MM.1S (cell line): ENCODE measurements around the gene IGFBP2.

Experiments used
- DNase-seq: peaks from one replicate; pipeline ENCODE4 v3.0.0-alpha.2; 2015
- H2AFZ ChIP-seq: fragments of 300-600 bp; sonication (generic); 2 replicates; pipeline ENCODE4 v1.6.0; 2016; ENCODE audit warnings: antibody characterized with exemption, low read length
- H3F3A ChIP-seq: fragments of 300-600 bp; sonication (generic); 2 replicates; pipeline ENCODE4 v1.6.1; 2016; ENCODE audit warnings: mild to moderate bottlenecking, antibody characterized with exemption, low read length, moderate library complexity, mixed read lengths; ENCODE audit not compliant: insufficient read depth
- H3K27ac ChIP-seq: fragments of 300-600 bp; sonication (generic); 2 replicates; pipeline ENCODE4 v1.5.1; 2016; ENCODE audit warnings: mild to moderate bottlenecking, low read length
- H3K27me3 ChIP-seq: fragments of 300-600 bp; sonication (generic); replicated peaks from 2 replicates; pipeline ENCODE4 v1.6.0; 2016; ENCODE audit warnings: low read length; ENCODE audit not compliant: insufficient read depth
- H3K36me3 ChIP-seq: fragments of 300-600 bp; sonication (generic); replicated peaks from 2 replicates; pipeline ENCODE4 v1.6.1; 2016; ENCODE audit warnings: mild to moderate bottlenecking, low read length, mixed read lengths; ENCODE audit not compliant: insufficient read depth
- H3K4me1 ChIP-seq: fragments of 300-600 bp; sonication (generic); 2 replicates; pipeline ENCODE4 v1.6.1; 2016; ENCODE audit warnings: low read length, mixed read lengths
- H3K4me2 ChIP-seq: fragments of 300-600 bp; sonication (generic); 2 replicates; pipeline ENCODE4 v1.6.0; 2016; ENCODE audit warnings: low read depth, low read length
- H3K4me3 ChIP-seq: fragments of 300-600 bp; sonication (generic); 2 replicates; pipeline ENCODE4 v1.5.1; 2016; ENCODE audit warnings: low read length, mixed read lengths
- H3K79me2 ChIP-seq: fragments of 300-600 bp; sonication (generic); 2 replicates; pipeline ENCODE4 v1.6.1; 2016; ENCODE audit warnings: mixed run types, low read length, mixed read lengths
- H3K9ac ChIP-seq: fragments of 300-600 bp; sonication (generic); 2 replicates; pipeline ENCODE4 v1.6.1; 2016; ENCODE audit warnings: low read length, mixed read lengths
- H3K9me2 ChIP-seq: fragments of 300-600 bp; sonication (generic); replicated peaks from 2 replicates; pipeline ENCODE4 v1.6.1; 2016; ENCODE audit warnings: mild to moderate bottlenecking, low read length, mixed read lengths; ENCODE audit not compliant: insufficient read depth
- H3K9me3 ChIP-seq: fragments of 300-600 bp; sonication (generic); replicated peaks from 2 replicates; pipeline ENCODE4 v1.6.1; 2016; ENCODE audit warnings: mild to moderate bottlenecking, low read length, mixed read lengths; ENCODE audit not compliant: insufficient read depth
- H4K20me1 ChIP-seq: fragments of 300-600 bp; sonication (generic); 2 replicates; pipeline ENCODE4 v1.6.1; 2016; ENCODE audit warnings: mild to moderate bottlenecking, low read length, moderate library complexity, mixed read lengths; ENCODE audit not compliant: insufficient read depth
- EZH2 ChIP-seq: fragments of 300-600 bp; sonication (generic); optimal IDR thresholded peaks from 2 replicates; pipeline ENCODE3; 2017; ENCODE audit warnings: low read depth, mild to moderate bottlenecking, antibody characterized with exemption, low read length, mixed read lengths
- EZH2phosphoT487 ChIP-seq: fragments of 300-600 bp; sonication (generic); IDR thresholded peaks from 2 replicates; pipeline ENCODE4 v1.6.1; 2018; ENCODE audit warnings: antibody characterized with exemption, low read length
- TF ChIP-seq, protein P1 (sequence below): fragments of 300-600 bp; sonication (generic); IDR thresholded peaks from 2 replicates; pipeline ENCODE4 v1.5.1; 2016; ENCODE audit warnings: antibody characterized with exemption, low read length, mixed read lengths

Gene IGFBP2

DNA sequence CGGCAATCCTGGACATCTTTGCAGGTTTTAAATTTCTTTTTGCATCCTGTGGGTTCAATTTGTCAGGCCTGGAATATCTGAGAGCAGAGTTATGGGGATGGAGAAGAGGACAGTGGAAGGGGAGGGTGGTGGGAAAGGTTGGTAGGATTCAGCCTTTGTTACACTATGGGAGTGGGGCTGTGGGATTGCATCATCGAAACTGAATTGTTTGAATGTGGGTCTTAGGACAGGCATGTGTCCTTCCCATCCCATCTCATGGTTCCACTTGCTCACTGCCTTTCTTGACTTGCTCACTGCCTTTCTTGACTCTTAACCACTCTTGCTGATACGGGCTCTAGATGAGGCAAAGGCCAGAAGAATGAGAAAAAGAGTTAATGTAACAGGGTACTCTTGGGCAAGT lies 12.9 kb downstream of the IGFBP2 start:
- H3K79me2 ChIP-seq, result no peaks in the 10 kb centered on the region
- TF ChIP-seq EZH2 (no peak), EZH2phosphoT487 (no peak)
- TF ChIP-seq, protein P1, sequence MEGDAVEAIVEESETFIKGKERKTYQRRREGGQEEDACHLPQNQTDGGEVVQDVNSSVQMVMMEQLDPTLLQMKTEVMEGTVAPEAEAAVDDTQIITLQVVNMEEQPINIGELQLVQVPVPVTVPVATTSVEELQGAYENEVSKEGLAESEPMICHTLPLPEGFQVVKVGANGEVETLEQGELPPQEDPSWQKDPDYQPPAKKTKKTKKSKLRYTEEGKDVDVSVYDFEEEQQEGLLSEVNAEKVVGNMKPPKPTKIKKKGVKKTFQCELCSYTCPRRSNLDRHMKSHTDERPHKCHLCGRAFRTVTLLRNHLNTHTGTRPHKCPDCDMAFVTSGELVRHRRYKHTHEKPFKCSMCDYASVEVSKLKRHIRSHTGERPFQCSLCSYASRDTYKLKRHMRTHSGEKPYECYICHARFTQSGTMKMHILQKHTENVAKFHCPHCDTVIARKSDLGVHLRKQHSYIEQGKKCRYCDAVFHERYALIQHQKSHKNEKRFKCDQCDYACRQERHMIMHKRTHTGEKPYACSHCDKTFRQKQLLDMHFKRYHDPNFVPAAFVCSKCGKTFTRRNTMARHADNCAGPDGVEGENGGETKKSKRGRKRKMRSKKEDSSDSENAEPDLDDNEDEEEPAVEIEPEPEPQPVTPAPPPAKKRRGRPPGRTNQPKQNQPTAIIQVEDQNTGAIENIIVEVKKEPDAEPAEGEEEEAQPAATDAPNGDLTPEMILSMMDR, result no peak
- H3K27me3 ChIP-seq, result no peaks in the 10 kb centered on the region
- no peak overlapping the region for H3K4me2 ChIP-seq
- H3F3A ChIP-seq, result no peaks in the 10 kb centered on the region
- H3K4me3 ChIP-seq, result no peak overlapping the region
- no peak overlapping the region for H2AFZ ChIP-seq
- H3K9ac ChIP-seq, result no peak overlapping the region
- H3K9me3 ChIP-seq, result no peaks in the 10 kb centered on the region
- H3K4me1 ChIP-seq, result no peaks in the 10 kb centered on the region
- no peaks in the 10 kb centered on the region for H4K20me1 ChIP-seq
- no peak for DNase-seq
- no peak overlapping the region for H3K27ac ChIP-seq
- H3K9me2 ChIP-seq, result no peaks in the 10 kb centered on the region
- H3K36me3 ChIP-seq, result no peaks in the 10 kb centered on the region

DNA sequence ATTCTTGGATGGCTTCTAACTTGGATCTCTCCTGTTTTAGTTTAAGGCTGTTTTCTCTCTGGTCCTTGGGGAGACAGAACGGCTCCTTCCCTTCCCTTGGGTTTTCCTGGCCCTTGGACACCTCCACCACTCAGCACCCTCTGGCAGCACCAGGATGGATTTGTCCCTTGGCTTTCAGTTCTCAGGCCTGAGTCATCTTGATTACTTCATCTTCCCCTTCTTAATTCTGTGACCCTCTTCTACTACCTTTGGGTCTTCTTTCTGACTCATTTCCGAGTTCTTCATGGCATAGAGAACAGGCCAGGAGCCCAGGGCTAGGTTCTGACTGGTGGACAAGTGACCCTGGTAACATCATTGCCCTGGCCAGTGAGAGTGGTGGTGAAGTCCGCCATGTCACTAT lies 14.9 kb downstream of the IGFBP2 start:
- Histone ChIP-seq H3K79me2 (no peaks in the 10 kb centered on the region), H4K20me1 (no peaks in the 10 kb centered on the region), H3F3A (no peaks in the 10 kb centered on the region), H3K4me3 (no peak overlapping the region), H3K9me2 (no peaks in the 10 kb centered on the region), H3K36me3 (no peaks in the 10 kb centered on the region), H3K9me3 (no peaks in the 10 kb centered on the region), H3K4me1 (no peaks in the 10 kb centered on the region), H3K27ac (no peak overlapping the region), H3K4me2 (no peak overlapping the region), H3K27me3 (no peaks in the 10 kb centered on the region), H2AFZ (no peak overlapping the region), H3K9ac (no peak overlapping the region)
- no peak for TF ChIP-seq EZH2
- TF ChIP-seq, protein P1, result no peak
- DNase-seq, result no peak

DNA sequence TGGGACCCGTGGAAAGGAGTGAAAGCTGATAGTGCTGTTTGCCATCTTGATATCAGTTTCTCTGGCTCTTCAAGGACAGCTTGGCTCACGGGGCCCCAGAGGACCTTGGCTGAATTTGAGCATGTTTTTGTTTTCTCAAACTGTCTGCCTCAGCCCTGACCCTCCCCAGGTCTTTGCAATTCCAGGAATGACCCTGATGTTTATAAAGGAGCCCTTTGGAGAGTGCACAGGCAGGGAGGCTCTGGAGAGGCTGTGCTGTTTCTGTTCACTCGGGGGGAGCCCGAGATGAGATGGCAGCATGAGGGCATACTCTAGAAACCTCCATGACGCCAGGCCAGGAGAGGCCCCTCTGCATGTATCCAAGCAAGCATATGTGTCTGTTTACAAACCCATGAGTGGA lies 16.4 kb downstream of the IGFBP2 start:
- no peak overlapping the region for H3K9ac ChIP-seq
- H3K79me2 ChIP-seq, result no peaks in the 10 kb centered on the region
- no peak overlapping the region for H3K4me2 ChIP-seq
- H3K4me3 ChIP-seq, result no peak overlapping the region
- no peak overlapping the region for H3K27ac ChIP-seq
- no peaks in the 10 kb centered on the region for H3K36me3 ChIP-seq
- H3K27me3 ChIP-seq, result no peaks in the 10 kb centered on the region
- TF ChIP-seq EZH2 (no peak), EZH2phosphoT487 (no peak)
- TF ChIP-seq, protein P1, result no peak
- H3K9me2 ChIP-seq, result no peaks in the 10 kb centered on the region
- H3K9me3 ChIP-seq, result no peaks in the 10 kb centered on the region
- no peak for DNase-seq
- no peaks in the 10 kb centered on the region for H3K4me1 ChIP-seq
- H3F3A ChIP-seq, result no peaks in the 10 kb centered on the region
- H2AFZ ChIP-seq, result no peak overlapping the region
- no peaks in the 10 kb centered on the region for H4K20me1 ChIP-seq
